ENCODE results near the gene MEGF6.
A peak's percentile ranks its signal among the peaks of the same experiment; 100 is the strongest.

Gene MEGF6

GRCh38 chr1:3478187-3478586 lies 133.1 kb downstream of the MEGF6 start:
- no peak for DNase-seq

GRCh38 chr1:3477241-3477995 lies 133.9 kb downstream of the MEGF6 start:
- DNase-seq: no peak

- DNase-seq: no peak
These were observed 134.6 kb downstream of the MEGF6 start for GRCh38 chr1:3476666-3477065.

GRCh38 chr1:3475839-3476573 lies 135.3 kb downstream of the MEGF6 start:
- no peak for DNase-seq

- no peak for DNase-seq
These were observed 136.9 kb downstream of the MEGF6 start for GRCh38 chr1:3474421-3474820.

- no peak for DNase-seq
These were observed 137.3 kb downstream of the MEGF6 start for GRCh38 chr1:3474016-3474415.

GRCh38 chr1:3473381-3473844 lies 137.9 kb downstream of the MEGF6 start:
- DNase-seq: no peak

GRCh38 chr1:3472906-3473305 lies 138.4 kb downstream of the MEGF6 start:
- no peak for DNase-seq

GRCh38 chr1:3472088-3472850 lies 139.0 kb downstream of the MEGF6 start:
- DNase-seq: no peak

GRCh38 chr1:3471356-3472087 lies 139.8 kb downstream of the MEGF6 start:
- peak; percentile 10 for DNase-seq

GRCh38 chr1:3470650-3471355 lies 140.5 kb downstream of the MEGF6 start:
- no peak for DNase-seq

GRCh38 chr1:3469849-3470649 lies 141.3 kb downstream of the MEGF6 start:
- DNase-seq: no peak

GRCh38 chr1:3469104-3469848 lies 142.0 kb downstream of the MEGF6 start:
- DNase-seq: no peak

GRCh38 chr1:3468236-3469103 lies 142.8 kb downstream of the MEGF6 start:
- DNase-seq: no peak

- no peak for DNase-seq
These were observed 143.9 kb downstream of the MEGF6 start for GRCh38 chr1:3467096-3468036.

GRCh38 chr1:3466366-3467075 lies 144.8 kb downstream of the MEGF6 start:
- DNase-seq: no peak

GRCh38 chr1:3465935-3466321 lies 145.4 kb downstream of the MEGF6 start:
- no peak for DNase-seq

Measured in suppressor macrophage treated with lipopolysaccharide for 4 hours (primary cell).